HG03064 (cell line): ENCODE results near the gene PTPRN2.
"Not testable (repeated sequence)": the region's sequence is repeated elsewhere in the genome, so short reads cannot be mapped to it uniquely, and the experiment has no call there.

ENCODE experiments used
- ATAC-seq: cut with Tn5 transposase; IDR thresholded peaks from one replicate; pipeline ENCODE4 v1.9.1; 2021; ENCODE audit warnings: low read depth; ENCODE audit not compliant: unreplicated experiment

The PTPRN2 gene

DNA sequence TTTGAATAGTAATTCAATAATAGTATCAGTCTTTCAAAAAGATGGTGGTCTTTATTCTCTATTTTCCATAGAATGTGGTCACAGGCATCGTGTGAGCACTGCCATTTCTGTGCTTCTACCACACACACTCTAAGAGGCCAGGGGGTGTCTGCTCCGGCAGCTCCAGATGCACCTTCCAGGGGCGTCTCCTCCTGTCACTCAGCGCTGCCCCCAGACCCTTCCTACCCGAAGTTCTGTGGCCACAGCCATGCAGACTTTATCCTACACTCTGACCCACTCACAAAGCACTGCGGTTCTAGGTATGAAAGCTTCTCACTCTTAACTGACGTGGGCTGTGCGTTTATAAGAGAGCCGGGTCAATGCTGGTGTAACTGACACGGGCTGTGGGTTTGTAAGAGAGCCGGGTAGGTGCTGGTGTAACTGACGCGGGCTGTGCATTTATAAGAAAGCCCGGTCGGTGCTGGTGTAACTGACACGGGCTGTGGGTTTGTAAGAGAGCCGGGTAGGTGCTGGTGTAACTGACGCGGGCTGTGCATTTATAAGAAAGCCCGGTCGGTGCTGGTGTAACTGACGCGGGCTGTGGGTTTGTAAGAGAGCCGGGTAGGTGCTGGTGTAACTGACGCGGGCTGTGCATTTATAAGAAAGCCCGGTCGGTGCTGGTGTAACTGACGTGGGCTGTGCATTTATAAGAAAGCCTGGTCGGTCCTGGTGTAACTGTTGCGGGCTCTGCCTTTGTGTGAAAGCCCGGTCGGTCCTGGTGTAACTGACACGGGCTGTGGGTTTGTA lies 886.0 kb downstream of the PTPRN2 start:
- not testable (repeated sequence) for ATAC-seq

DNA sequence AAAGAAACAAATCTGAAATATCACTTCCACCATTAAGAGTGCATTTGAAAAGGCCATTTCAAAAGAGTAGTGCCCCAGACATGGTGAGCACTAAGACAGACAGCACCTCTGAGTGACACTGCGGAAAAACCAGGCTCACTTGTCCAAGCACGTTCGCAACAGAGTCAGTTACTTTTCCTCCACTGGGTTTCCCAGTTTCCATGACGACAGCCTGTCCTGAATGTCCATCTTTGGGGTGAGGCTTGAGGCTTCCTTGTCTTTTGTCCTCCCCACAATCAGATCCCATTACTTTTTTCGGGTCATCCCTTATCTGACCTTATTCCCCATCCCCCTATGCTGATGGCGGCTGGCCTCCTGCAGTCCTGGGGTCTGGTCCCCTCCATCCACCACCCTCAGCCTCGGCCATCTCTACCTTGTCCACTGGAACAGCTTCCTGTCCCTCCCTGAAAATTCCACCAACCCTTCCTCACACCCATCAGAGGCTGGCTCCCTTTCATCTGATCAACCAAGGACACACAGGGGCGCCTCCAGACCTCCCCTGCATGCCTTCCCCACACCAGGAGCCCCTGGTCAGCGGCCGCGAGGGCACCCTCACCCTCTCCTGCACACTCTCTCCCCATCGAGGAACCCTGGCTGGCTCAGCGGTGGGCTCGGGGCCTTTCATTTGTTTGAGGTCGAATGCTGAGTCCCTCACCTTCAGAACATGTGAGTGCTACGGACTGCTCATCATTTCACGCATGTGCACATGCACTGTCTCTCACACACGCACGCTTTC lies 887.2 kb downstream of the PTPRN2 start:
- no peak for ATAC-seq

DNA sequence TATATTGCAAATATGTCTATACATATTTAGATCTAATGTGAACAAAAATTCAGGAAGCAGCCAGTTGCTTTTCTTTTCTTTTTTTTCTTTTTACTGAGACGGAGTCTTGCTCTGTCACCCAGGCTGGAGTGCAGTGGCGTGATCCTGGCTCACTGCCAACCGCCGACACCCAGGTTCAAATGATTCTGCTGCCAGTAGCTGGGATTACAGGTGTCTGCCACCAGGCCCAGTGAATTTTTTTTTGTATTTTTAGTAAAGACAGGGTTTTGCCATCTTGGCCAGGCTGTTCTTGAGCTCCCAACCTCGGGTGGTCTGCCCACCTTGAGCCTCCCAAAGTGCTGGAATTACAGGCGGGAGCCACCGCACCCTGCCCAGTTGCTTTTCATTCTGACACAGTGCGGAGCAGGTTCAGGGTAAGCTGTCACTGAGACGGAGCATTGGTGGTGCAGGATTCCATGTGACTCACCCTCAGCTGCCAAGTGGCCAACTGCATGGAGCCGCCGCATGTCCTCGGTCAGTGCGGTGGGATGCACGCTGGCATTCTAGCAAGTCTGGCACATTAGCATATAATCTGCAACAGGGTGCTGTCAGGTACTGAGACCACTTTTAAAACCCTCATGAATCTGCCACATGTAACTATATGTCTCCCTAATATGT lies 888.1 kb downstream of the PTPRN2 start:
- ATAC-seq, result no peak

DNA sequence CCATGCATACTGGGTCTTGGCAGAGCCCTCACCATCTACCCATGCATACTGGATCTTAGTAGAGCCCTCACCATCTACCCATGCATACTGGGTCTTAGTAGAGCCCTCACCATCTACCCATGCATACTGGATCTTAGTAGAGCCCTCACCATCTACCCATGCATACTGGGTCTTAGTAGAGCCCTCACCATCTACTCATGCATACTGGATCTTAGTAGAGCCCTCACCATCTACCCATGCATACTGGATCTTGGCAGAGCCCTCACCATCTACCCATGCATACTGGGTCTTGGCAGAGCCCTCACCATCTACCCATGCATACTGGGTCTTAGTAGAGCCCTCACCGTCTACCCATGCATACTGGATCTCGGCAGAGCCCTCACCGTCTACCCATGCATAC lies 890.3 kb downstream of the PTPRN2 start:
- ATAC-seq, result not testable (repeated sequence)

DNA sequence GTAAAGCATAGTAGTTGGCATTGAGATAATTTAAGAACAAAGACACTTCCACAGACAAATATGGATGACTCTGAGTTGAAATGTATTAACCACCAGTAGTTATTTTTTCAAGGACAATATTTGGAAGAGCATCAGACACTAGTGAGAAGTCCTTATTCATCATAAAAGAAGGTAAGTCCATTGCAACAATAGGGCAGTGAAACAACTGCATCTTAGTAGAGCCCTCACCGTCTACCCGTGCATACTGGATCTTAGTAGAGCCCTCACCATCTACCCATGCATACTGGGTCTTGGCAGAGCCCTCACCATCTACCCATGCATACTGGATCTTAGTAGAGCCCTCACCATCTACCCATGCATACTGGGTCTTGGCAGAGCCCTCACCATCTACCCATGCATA lies 892.0 kb downstream of the PTPRN2 start:
- not testable (repeated sequence) for ATAC-seq

DNA sequence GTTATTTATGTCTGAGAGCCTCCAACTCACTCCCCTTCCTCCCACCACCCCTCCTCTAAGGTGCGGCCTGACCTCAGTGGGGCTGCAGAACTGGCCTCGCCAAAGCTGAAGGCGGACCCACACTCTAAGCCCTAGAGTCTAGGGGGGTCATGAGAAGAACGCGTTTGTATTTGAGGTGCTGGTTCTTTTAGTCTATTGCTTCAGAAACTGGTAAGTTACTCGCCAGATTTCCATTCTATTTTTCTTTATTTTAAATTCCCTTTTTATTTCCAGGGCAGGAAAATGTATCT lies 893.3 kb downstream of the PTPRN2 start:
- no peak for ATAC-seq

DNA sequence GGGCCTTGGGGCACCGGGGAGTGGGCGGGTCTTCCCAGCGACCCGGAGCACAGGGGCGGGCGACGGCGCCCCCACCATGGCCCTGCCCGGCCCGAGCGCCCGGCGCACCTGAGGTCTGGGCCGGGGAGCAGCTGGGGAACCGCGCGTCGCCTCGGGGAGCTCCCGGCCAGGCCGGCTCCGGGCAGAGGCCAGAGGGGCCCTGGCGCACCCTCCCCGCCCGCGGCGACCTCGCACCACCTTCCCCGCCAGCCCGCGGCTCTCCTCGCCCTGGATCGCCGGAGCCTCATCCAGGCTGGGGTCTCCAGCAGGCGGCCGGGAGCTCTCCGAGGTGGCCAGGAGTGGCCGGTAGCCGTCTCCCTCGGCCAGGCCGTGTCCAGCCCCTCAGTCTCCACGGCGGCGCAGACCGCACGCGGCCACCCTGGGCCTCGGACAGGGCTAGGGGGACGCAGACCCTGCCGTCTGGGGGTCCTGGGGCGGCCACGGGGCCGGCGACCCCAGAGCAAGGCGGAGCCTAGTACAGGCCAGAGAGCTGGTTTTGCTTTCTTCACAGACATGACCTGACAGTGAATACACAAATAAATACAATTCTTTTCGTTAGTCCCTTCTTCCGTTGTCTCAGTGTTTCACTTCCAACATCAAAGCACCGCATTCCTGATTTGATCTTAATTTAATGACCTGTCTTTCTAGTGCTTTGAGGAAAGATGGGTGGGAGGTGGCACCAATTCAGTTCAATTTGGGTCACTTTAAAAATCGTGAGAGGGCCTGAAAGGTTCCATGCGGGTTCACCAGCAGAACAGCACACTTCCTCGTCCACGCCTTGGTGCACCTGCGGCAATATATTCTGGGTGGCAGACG lies 893.9 kb downstream of the PTPRN2 start:
- no peak for ATAC-seq

DNA sequence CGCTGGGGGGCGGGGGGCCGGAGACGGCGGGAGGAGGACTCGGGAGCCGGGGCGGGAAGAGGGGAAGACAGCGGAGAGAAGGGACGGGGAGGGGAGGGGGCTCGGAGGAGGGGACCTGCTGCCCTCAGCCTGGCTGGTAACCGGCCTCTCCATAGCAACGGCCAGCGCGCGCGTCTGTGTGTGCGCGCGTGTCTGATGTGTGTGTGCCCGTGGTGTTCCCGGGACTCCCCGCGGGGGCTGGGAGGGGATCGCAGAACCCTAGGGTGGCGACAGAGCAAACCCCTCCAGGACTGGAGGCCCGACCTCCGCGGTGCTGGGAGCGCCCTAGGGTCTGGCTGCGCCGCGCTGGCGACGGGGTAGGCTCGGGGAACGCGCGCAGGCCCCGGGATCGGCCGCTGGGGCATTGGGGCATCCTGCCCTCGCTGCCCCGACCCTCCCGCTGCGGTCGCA lies 894.5 kb downstream of the PTPRN2 start:
- no peak for ATAC-seq

DNA sequence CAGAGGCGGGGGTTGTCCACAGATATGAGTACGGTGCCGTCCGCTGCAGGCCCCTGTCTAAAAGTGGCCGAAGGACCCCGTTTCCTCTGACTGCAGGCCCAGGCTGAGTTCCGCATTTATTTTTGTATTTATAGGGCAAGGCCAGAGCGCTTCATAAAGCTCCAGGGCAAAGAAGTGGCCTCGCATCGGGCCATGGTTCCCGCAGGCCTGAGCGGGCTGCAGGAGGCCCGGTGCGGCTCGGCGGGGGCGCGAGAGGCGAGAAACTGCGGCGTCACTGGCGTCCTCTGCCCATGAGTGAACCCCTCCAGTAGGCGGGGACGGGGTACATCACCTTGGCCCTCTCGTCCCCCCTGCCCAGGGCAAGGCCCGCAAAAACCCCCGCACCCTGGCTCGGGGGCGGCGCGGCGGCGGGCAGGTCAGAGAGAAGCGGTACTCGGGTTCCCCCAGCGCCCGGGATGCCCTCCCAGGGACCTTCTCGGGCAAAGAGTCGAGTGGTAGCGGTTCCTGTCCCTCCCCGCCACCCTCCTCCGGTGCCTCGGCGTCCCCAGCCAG lies 895.1 kb downstream of the PTPRN2 start:
- no peak for ATAC-seq

DNA sequence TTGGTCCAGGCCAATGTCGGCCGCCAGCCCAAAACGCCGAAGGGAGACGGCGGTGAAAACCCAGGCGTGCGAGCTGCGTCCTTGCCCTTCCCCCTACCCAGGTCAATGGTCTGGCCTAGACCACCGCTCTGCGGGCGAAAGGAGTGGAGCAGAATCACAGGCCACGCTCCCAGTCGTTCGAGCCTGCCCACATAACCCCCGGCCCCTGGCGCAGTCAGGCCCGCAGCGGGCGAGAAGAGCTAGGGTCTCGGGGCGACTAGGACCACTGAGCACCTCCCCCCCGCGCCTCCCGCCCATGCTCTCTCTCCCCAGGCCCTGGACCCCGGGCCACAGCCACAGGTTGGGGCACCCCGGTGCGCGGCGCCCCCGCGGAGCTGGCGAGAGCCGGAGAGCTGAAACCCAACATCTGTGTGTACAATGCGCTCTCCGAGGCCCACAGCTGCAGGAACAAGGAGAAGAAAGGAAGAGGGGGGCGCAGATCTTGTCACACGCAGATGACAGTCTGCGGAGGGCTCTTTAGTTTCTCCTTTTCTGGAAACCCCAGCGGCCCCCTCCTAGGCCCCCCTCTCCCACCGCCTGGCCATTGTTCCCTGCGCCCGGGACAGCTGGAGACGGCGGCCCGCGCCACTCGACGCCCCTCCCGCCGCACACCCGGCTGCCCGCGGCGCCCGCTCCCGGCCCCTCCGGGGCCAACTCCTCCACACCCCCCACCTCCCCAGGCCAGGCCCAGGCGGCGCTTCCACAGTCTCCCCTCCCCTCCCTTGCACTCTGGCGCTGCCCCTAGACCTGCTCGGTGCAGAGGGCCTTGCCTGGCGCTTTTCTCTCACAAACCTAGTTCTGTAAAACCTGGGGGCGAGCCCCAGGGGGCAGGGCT lies 895.8 kb downstream of the PTPRN2 start:
- ATAC-seq, result no peak

DNA sequence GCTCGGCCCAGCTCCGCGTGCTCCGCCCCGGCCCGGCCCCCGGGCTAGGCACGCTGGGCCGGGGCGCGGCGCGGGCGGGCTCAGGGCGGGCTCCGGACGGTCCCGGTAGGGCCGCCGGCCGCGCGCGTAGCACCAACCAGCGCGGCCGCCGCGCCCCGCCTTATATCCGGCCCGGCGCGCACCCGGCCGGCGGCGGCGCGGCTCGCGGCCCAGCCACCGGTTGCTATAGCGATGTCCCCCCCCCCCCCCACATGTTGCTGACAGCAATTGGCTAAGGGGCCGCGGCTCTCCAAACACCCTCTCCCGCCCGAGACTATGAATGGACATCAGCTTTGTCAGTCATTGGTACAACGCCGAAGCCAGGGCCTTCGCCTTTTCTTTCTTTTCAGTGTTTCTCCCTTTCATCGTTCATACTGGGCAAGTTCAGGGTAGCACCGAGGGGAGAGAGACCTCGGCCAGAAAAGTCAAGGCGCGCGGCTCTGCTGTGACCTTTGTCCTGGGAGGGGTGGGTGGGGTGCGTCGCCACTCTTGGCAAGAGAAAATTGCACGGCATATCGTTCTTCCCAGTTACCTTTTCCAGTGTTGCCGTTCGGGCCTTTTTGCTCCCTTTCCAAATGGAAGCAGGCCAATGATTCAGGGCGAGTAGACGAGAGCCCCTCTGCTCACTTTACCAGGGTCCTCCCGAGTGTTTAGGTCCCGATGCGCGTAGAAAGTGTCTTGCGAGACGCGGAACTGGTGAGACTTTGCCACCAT lies 896.6 kb downstream of the PTPRN2 start:
- no peak for ATAC-seq

DNA sequence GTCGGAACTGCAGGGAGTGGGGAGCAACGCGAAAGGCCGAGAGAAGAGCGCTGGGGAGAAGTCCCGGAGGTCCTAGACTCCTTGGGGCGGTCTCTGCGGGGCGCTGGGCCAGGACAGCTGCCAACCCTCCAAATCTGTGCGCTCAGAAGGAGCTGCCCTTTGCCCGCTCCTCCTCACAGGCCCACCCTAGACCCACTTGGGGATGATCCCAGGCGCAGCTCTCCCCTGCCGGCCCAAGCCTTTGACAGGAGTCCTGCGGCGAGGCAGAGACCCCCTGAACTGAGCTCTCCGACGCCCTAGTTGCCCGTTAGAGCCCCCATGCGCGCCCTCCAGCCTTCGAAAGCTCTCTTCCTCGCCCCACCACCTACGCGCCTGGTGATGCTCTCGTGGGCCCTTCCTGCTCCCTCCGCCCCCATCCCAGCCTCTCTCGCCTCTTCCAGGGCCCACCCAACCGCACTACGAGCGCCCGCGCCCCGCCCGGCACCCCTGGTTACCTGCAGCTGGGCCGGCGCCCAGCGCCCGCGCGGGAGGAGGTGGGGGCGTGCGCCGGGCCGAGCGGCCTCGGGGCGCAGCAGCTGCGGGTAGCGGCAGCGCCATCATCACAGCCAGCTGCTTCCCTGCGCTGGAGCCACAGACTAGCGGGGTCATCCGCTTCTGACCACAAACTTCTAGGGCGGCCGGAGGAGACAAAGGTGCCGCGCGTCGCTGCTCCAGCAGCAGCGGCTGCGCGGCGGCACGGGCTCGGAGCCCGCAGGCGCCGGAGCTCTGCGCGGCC lies 897.4 kb downstream of the PTPRN2 start:
- no peak for ATAC-seq

DNA sequence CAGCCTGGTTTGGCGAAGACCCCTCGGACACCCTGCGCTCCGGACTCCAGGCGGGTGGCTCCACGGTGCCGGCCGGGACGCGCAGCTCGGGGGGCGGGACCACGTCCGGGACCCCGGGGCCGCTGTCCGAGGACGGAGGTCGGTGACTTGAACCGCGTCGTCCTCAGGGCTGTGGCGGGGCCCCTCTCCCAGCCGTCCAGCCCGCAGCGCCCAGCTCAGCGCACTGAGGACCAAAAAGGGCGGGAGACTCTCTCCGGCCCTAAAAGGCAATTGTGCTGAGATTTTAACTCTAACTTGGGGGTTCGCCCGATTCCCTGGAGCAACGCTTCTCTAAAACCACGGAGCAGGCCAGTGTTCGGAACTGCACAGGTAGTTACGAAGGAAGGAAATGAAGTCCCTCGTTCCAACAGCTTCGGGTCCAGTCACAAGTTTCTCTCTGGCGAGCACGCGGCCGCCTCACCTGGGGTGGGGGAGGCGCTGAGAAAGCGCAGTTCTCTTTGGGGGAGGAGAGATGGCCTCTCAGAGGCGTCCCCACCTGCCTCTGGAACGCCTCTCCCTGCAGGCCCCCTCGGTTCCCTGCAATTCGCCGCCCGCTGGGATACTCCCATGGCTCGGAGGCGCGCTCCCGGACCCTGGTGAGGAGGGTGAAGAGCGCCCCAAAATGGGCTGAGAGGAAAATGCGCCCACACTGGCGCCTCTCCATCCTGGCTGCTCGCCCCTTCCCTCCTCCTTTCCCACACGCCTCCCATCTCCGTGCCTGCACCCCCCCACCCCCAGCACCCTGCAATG lies 898.2 kb downstream of the PTPRN2 start:
- no peak for ATAC-seq

DNA sequence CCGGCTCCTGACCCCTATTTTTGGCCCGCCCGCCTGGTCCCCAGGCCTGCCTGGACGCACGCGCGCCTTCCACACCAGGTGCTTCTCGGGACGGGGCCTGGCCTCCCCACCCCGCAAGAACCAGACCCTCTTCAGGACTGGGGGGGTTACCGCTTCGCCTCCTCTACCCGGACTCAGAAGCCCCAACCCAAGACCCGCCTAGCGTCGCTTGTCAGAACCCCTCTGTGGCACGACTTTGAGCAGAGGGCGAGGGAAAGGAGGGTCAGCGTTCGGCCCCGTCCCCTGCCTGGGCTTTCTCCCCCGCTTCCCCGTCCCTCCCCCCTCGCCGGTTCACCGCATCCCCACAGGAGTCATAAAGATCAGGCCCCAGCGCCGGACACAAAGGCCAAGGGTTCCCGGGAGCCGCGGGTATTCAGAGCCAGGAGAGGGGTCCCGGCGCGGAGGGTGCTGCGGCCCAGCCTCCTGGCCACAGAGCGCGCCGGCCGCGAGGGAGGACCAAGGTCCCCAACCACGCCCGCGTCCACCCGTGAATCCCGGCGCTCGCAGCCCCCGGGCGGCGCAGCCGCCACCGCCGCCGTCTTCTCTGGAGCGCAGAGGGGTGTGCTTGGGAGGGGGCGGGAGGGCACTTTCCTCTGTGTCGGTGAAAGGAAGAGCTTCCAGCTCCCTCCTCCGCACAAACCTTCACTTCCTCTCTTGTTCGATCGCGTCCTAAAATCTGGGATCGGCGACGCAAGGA lies 898.9 kb downstream of the PTPRN2 start:
- no peak for ATAC-seq

DNA sequence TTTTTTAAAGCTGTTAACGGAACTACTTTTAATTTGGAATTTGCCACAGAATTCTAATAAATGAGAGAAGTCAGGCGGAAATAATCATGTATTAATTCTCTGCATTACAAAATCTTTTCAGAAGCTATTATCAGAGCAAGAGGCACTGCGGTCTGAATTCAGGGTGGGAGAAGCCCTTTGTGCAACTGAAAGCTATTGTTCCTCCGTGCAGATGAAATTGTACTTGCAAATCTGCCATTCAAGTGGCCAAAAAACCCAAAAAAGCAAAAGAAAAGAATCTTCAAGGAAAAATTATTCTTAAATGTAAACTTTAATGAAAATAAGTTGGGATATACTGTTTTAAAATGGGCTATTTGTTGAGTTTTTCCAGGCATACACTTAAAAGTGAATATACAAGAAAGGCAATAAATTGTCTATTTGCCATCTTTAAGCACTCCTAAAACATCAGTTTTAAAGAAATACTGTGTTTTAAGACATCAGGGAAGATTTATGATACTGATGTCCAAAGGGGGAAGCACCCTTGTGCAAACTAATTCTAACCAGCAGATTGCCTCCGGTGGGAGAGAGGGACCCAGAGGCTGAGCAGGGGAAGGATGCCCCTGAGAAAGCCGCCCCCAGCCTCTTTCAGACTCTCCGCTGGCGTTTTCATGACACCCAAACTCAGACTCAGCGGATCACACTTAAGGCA lies 899.6 kb downstream of the PTPRN2 start:
- no peak for ATAC-seq

DNA sequence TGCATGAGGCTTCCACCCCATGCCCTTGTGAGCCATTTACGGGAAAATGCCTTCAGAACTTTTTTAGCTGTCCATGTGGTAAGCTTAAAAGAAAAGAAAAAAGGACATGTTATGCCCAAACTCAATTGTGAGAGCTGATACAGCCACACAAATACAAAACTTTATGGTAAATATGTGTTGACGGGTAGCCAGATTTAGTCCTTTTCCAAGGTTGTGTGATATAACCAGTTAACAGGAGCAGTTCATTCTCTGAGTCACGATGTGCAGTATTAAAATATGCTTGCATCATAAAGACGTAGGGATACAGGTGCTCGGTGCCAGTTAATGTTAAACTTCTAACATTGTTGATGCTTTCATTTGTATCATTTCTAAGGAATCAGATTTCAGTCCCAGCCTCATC lies 900.5 kb downstream of the PTPRN2 start:
- ATAC-seq, result no peak
